ENCODE results near the gene COL3A1.

COL3A1 gene

DNA sequence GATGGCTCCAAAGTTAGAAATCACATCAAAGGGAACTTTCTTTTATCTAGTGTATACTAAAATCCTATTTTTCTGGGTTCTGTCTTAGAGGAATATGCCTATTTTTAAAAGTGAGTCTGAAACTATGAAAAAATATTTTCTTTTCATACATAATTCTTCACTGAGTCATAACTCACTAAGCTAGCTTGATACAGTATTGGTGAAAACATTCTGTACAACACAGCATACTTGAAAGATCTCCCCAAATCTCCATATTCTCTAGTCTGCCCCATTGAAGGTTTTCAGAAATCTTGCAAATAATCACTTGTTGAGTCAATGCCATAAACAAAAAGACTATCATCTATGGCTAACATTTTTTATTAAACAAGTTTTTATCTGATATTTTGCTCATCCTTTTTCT lies 44.5 kb downstream of the COL3A1 start:
- DNase-seq, result peak; percentile 65

DNA sequence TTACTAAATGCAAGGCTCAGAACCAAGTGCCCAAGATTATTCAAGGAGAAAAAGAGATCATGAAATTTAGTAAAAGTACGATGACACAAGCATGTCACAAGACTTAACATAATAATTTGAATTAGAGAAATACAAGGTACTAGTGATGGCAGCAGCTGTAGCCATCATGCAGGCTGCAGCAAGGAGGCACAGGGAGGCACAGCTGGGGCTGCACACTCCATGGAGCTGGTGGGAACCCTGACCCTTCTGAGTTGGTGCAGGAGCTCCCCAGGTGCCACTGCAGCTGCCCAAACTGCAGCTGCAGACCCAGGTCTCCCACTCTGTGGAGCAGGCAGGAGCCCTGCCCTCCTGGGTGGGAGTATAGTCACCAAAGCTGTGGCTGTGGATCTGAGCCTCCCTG lies 46.0 kb downstream of the COL3A1 start:
- no peak for DNase-seq

DNA sequence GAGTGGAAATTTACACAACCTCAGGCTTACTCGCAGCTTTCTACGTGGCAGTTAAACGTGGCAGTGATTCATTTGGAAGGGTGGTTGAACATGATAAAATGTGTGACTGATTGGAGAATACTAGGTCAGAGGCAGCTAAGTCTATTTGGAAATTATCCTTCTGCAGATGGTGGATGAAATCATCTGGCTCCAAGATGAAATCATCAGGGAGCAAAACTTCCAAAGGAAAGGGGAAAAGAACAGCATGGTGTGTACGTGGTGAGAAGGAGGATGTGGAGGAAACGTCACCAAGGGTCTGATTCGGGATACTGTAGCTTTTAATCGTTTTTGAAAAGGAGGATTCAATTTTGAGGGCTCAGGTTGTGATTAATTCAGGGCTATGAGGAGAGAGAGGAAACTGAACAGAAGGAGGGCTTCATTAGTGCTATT lies 47.9 kb downstream of the COL3A1 start:
- DNase-seq, result peak; percentile 96

DNA sequence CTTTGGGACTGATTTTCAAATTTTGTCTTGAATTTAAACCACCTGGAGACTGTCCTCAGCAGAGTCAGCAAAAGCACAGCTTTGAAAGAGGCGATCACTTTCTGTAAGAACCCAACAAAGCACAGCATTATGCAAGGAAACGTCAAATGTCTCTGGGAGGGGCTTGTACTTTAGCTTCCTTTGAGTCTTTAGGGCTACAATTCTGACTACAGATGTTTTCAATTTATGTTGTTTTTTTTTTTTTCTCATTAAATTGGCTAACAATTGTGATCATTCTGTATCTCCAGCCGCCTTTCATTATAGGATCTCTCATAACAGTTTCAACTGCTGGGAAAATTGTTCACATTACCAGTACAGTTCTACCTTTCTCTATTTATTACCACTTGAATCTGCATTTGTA lies 48.3 kb downstream of the COL3A1 start:
- DNase-seq, result peak; percentile 82

DNA sequence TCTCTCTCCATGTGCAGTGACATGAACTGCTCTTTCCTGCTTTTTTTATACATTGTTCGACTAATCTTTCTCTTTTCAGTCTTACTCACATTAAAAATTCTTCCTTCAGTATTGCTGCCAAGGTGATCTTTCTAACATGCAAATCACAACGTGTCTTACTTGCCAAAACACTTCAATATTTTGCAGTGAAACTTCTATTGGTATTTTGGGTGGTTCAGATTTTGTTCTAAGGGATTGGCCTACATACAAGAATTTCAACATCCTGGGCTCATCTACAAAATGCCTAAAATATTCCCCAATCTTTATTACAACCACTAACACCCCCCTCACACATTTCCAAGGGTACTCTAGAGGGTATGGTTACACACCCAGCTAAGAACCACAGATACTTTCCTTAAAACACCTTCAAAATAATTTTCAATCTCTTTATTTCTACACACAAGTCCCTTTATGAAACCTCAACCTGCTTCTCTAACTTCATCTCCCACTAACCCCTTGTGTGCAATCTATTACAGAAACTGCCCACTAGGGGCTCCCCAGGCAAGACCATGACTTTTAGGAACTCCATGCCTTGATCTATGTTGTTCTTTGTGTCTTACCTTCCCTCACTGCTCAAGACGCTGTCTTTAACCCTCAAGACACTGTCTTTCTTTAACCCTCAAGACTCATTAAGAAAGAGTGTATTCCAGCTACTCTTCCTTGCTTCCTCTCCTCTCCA lies 50.9 kb downstream of the COL3A1 start:
- peak; percentile 47 for DNase-seq

DNA sequence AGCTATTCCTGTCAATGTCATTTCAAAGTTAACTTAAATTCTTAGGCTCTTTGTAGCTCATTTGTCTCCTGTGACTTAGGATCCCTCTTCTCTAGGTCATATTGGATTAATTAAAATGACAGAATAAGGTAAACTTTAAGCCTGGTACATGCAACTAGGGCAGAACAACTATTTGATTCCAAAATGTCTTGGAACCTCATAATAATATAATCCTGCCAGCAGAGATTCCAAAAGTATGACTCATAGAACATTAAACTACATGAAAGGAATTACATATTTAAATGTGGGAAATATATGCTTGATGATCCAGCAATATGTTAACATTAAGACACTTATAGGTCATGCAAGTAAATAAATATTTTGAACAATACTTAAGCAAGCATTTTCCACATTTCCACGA lies 63.3 kb downstream of the COL3A1 start:
- DNase-seq, result peak; percentile 80

DNA sequence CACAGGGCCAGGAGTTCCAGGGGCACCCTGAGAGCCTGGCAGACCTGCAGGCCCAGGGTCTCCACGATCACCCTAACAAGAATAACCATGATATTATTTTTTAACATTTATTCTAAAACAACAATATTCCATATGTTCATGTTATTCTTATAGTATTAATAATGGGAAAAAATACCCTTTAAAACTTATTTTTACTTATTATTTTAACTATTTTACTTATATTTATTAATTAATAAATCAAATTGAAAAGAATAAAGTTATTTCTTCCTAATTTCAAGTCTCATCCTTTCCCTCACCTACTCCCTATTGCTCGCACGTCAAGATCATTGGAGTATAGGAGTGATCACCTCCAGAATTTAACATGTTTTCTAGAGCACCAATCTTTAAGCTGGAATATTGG lies 71.7 kb downstream of the COL3A1 start:
- DNase-seq, result no peak

DNA sequence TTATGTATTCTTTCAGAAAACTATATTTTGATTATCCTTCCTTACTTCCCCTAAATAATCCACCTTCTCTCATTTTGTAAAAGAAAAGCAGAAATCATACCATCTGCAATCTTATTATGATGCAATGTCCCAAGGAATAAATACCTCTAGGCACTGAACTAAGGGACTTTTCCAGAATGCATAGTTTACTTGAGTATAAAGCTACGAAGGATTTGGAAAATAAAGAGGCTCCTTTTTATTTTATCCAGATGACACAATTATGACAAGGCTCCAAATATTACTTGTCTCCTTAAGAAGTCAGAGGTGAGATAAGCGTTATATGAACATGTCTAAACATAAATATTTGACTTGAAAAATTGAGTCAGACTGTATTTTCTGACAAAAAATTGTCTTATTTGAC lies 72.1 kb downstream of the COL3A1 start:
- DNase-seq, result no peak

DNA sequence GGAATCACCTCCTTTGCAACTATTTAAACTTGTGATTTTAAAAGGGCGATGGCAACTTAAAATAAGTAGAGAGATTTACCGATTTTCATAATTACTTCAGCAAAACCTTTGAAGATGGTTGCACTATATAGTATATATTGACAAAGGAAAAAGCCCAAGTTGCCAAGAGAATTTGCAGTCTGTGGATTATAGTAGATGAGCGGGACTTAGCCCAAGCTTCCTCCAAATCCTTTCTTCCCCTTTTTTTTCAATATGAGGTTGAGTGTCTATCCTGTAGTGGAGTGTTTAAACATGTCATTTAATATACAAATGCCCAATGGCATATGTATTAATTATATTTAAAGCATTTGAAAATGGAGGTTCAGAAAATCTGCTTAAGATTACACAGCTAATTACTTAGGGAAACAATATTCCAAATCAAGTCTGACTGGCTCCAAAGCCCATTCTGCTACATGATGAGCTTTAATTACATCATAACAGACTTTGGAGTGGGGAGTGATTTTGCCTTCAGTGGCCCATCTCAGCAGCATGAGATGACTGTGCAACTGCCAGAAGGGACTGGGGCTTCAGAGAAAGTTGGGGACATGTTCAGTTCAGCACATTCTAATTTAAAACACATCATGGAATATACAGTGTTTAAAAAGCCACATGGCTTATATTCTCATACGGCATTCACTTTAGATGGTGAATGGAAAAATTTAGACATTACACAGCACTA lies 73.2 kb downstream of the COL3A1 start:
- DNase-seq, result no peak

DNA sequence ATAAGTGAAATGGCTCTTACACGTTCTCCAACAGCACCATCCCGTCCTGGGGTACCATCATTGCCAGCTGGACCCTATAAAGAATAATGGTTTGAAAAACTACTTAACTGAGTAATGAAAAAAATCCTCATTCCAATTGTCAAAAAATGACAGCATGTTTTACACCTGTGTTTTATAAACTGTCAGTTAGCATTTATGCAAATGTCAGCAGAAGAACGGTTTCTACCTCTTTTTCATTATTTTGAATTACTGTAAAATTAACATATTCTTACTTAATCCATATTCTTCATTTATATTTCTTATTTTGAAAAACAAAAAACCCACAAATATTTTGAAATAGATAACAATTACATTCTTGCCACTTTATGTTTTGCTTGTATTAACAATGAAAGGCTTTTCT lies 74.0 kb downstream of the COL3A1 start:
- no peak for DNase-seq

DNA sequence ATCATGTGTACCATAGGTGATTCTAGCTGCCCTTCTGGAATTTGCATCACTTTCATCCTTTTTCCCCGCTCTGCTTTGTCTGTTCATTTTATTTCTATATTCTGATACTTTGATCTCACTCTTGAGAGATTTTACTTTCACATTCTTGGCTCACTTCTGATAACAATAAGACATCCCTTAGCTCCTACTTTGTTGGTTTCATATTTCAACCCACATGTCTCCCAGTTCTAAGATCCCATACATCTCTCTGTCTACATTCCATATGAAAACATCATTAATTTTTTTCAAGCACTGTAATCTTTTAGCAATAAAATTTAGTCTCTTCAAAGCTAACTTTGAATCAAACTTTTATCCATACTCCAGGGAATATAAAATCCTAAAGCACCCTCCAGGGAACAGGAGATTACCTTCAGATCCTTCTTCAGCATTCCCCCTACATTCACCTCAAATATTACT lies 75.6 kb downstream of the COL3A1 start:
- peak; percentile 64 for DNase-seq

DNA sequence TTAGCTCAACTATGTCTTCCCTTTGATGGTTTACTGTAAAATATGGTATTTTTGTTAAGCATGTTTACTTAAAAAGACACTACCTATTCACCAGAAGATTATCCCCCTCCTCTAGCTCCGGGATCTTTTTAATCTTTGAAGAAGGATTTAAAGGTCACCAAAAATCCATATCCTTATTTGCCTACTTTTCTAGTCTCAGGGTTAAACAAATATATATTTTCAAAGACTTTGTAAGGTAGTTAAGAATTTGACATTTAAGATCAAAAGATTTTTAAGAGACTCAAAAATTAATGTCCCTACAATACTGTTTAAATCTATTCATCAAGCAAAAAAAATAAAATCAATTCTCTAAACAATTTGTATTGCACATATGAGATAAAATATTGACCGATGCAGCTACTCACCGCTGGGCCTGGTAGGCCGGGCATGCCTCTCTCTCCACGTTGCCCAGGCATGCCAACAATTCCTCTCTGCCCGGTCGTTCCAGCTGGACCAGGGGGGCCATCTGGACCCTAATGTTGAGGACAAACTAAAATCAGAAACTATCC lies 76.1 kb downstream of the COL3A1 start:
- DNase-seq, result no peak

DNA sequence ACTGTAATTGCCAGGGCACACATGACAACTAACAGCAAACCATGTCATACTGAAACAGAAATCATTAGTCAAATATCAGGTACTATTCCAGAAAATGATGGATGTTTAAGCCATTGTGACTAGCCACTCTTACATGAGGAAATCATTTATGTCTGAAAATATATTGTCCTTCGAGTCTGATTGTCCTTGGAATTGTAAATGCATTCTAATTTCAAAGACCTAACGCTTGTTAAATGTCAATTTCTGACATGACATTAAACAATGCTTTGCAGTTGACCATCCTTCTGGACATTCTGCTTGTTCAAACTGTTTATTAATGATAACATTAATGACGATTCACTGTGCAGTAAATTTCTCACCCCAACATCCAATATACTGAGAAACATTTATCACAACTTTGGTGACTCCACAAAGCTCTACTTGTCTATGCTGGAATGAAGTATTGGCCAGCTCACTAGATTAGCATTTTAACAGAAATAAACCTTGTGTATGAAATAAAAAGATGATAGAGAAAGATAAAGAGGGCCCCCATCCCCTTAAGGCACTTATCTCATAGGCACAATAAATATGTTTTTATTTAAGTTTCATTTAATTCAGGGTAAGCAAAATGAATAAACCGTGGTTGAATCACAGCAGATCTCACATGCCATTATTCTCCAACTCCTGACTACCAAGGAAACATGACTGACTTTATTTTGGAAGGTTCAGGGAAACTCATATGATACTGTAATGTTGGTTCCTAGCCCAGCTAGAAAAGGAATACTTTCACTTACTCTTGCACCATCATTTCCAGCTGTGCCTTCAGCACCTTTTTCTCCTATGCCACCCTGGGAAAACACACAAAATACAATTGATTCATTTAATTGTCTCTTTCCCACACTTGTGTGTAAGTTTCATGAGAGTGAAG lies 82.3 kb downstream of the COL3A1 start:
- DNase-seq, result peak; percentile 13

DNA sequence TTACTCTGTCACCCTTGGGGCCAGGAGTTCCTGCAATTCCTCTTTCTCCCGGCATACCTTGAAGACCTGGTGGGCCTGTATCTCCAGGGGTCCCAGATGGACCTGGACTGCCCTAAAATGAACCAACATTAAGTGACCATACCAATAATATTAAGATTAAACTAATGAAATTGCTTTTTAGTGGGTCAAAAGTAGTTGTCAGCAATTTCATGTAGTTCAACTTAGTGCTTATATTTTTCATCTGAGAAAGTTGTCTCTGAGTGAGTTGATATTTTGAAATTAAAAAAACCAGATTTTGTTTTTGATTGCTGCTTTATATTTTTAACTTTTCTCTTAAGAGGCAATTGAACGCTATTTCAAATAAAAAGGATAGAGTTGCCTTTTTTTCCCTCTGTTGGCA lies 83.1 kb downstream of the COL3A1 start:
- no peak for DNase-seq

DNA sequence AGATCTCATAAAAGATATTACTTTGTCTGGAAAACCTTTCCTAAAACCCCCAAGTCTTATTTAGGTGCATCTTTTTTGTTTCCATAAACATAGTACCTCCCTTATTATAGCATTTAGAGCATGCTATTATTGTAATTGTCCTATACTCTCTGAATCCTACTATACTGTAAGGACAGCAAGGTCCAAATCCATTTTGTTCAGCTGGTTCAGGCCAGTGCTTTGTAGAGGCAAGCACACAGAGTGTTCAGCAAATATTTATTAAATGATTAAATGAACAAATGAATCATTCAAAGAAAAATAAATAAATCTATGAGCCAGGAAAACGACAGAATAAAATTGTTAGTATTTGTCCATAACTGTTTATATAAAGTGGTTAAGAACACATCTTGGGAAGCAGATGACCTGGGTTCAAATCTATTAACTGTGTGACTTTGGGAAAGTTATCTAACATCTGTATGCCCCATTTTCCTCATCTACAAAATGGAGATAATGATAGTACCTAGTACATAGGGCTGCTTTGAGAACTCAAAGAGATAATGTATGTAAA lies 86.0 kb downstream of the COL3A1 start:
- no peak for DNase-seq
